NCI-H1436 (cell line): ENCODE data around the gene WSB2.
A peak's percentile ranks its signal among the peaks of the same experiment; 100 is the strongest.
"Not testable (repeated sequence)": the region's sequence is repeated elsewhere in the genome, so short reads cannot be mapped to it uniquely, and the experiment has no call there.

ENCODE experiments used
- DNase-seq: peaks from one replicate; lab custom pipeline; 2025; lab: John Stamatoyannopoulos, UW

WSB2 gene

GRCh38 chr12:118061011-118061872 lies at the start of gene WSB2:
Gene WSB2, minus strand, starts transcription at chr12:118061179. Its CDS starts 131 bp downstream, at chr12:118061048.
- DNase-seq: peak; percentile 39

- no peak for DNase-seq
These were observed 48.1 kb upstream of the WSB2 start for GRCh38 chr12:118109088-118109487.

DNA sequence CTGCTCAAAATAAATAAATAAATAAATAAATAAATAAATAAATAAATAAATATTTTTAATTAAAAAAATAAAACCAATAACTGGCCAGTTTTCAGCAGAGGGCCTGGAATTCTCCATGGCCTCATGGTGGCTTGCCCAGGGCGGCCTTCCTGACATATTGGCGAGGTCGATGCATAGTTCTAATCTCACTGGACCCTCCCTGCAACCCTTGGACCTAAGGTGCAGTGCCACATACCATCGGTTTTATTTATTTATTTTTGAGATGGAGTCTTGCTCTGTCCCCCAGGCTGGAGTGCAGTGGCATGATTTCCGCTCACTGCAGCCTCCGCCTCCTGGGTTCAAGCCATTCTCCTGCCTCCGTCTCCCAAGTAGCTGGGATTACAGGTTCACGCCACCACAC lies 46.7 kb upstream of the WSB2 start:
- no peak for DNase-seq

DNA sequence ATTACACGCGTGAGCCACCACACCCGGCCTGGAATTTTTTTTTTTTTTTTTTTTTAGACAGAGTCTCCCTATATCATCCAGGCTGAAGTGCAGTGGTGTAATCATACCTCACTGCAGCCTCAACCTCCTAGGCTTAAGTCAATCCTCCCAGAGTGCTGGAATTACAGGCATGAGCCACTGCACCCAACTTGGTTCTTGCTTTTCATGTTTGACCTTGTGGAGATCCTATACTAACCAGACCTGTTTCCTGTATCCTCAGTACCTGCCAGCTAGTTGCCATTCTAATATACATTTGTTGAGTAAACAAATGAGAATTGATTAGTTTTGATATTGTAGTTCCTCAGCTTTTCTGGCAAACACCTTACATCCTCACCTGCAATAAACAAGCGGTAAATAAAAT lies 46.0 kb upstream of the WSB2 start:
- DNase-seq: no peak

DNA sequence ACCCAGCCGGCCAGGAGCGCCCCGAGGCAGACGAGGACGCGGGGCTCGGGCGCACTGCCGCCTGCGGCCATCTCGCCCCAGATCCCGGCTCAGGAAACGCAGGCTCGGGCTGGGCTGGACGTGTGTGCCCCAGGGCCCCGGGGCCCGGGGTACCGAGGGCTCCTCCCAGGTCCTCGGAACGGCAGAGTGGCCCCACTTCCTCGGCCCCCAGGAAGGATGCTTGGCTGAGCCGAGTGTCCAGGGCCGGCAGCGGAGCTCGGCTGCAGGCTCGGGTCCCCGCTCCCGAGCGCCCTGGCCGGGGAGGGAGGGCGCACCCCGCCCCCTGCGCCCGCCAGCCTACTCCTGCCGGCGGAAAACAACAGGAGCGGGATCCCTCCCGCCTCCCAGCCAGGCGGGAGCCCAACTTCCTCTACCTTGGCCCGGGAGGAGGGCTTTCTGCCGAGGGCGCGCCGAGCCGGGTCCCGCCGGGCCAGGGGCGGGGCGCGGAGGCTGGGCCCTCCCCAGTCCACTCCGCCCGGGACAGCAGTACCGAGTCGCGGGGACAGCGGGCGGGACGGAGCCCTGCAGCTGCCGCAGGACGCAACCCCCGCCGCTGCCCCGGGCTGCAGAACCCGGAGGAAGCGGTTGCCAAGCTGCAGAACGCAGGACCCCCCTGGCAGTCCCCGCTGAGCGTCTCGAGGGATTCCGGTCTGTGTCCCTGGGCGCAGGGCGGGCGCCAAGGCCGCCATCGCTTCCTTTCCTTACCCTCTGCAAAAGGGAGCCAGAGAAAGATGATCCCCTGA lies 42.8 kb upstream of the WSB2 start, which contains the start of gene VSIG10:
Gene VSIG10 (minus strand): TSS at position 411 of the 782 bp plus-strand sequence. CDS start 340 bp downstream, at position 71.
- DNase-seq: peak; percentile 71

GRCh38 chr12:118103201-118103600 lies 42.2 kb upstream of the WSB2 start:
- no peak for DNase-seq

GRCh38 chr12:118102609-118103008 lies 41.6 kb upstream of the WSB2 start:
- DNase-seq: no peak

- DNase-seq: no peak
These were observed 41.1 kb upstream of the WSB2 start for GRCh38 chr12:118102070-118102469.

DNA sequence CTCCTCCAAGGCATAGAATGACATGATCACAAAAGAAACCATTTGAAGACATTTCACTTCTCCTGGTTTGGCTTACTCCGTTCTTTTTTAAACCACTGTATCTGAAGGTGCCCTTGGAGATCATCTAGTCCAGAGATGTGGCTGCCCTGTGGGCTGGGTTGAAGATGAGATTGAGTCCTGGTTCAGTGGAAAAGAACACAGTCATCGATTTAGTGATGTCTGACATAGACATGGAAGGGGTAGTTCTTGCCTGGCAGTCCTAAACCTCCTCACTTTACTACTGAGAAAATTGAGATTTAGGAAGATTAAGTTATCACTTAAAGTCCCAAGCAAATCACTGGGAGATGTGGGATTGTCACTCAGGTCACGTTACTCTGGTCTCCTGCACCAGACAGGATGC lies 40.1 kb upstream of the WSB2 start:
- DNase-seq: no peak

- peak; percentile 20 for DNase-seq
These were observed 38.1 kb upstream of the WSB2 start for GRCh38 chr12:118098911-118099671.

- DNase-seq: no peak
These were observed 37.4 kb upstream of the WSB2 start for GRCh38 chr12:118098401-118098800.

GRCh38 chr12:118094039-118094438 lies 33.1 kb upstream of the WSB2 start:
- no peak for DNase-seq

DNA sequence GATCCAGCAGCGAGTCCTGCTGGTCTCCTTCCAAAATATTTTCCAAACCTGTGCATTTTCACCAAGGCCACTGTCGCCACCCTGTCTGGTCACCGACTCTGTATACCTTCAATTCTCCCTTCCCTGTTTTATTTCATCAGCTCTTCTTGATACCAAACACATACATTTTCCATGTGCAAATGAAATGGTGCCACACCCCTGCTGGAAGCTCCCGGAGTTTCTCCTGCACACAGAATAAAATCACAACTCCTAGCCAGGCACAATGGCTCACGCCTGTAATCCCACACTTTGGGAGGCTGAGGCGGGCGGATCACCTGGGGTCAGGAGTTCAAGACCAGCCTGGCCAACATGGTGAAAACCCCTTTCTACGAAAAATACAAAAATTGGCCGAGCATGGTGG lies 28.8 kb upstream of the WSB2 start:
- no peak for DNase-seq

GRCh38 chr12:118082161-118082560 lies 21.2 kb upstream of the WSB2 start:
- DNase-seq: no peak

GRCh38 chr12:118081521-118081920 lies 20.5 kb upstream of the WSB2 start:
- not testable (repeated sequence) for DNase-seq

DNA sequence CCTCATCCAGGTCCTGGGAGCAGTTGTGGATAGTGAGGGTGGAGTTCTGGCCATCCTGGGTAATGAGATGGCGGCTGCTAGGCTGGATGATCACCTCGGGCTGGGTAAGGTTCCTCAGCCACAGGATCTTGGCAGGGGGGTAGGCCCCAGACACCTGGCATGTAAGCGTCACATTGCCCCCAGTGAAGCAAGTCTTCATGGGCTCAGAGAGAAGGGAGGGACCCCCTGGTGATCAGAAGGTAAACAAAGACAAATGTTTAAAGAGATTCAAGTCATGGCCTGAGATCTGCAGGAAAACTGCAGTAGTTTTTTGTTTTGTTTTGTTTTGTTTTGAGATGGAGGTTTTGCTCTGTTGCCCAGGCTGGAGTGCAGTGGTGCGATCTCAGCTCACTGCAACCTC lies 12.8 kb upstream of the WSB2 start:
- DNase-seq: no peak

DNA sequence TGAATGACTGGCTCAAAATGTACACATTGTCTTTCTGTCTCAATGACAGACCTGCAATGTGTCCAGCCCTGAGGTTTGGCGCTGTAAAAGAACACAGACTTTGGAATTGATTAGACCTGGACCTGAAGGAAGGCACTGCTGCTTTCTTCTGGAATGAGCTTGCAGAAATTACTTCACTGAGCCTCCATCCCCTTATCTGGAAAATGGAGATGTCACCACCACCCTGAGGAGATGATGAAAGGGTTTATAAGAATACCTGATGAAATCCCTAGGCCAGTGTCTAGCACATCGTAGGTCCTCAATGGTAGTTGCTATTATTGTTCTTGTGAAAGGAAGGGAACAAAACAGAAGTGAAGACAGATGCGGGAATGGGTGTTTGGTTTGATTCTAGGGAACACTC lies 9.7 kb upstream of the WSB2 start:
- no peak for DNase-seq

DNA sequence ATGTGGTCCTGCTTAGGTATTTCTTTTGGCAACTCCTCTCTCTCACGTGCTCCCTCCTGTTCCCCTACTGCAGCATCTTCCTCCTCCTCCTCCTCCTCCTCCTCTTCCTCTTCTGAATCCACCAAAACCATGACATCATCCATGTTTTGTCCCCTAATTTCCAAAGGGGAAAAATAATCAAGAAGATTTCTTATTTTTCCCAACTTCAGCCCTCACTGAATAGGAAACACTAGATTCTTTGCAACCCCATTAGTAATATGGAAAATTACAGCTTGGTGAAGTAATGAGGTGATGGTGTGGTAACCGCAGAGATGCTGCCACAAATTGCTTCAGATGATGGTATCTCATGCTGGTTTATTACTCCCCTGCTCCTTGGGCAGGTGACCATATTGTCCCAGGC lies 7.5 kb upstream of the WSB2 start:
- no peak for DNase-seq

- no peak for DNase-seq
These were observed 4.4 kb upstream of the WSB2 start for GRCh38 chr12:118065380-118065779.

DNA sequence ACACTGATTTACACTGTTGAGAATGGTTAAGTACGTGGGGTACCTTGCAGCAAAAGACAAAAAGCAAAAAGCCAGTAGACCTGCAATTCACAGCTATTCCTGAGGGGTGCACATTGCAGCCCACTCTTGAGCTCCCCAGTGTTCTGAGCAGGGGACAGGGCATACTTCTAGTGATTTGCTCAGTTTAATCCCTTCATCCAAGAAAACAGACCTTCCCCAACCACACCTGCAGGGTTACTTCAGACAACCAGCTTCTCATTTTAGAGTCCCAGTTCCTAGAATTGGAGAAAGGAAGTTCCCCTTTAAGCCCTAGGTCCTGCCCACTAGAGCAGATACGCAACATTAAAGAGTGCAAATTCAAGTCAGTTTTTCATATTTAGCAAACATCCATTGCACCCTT lies 3.6 kb upstream of the WSB2 start:
- DNase-seq: no peak

DNA sequence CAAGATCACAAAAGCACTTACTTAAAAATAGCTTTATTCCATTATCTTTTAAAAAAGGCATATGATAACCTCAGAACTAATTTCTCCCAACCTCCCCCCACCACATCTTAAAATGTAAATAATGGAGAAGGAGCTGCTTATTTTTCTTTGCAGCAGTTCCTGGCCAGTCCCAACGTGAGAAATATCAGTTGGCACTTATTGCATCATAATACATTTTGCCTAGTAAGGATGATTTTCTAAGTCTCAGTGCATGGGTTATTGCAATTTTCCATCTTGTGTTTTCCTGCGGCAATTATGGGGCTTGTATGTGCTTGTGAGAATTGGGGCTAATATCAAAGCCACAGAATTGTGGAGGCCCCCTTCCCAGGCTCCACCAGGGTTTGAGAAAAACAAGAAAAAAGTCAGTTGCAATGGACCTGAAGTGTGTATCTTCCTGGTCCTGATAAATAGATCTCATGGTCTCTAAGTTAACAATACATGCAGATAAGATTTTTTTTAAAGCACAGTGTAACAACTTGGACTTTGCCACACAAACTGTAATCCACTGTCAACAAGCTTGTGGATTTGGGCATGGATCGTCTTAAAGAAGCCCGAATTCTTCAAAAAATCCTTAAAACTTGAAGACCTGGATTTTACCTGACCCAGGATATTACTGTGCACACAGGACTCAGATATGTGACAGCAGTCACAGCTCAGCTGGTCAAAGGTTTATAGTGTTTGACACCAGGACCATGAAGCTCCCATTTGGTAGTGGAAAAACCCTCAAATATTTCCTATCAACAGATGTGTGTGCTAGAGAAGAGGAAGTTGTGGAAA lies 2.8 kb upstream of the WSB2 start:
- DNase-seq: no peak
